Stimulated activated CD4-positive, alpha-beta T cell treated with anti-CD3 and anti-CD28 coated beads, Interleukin-4, amount 100 ng/mL, for 4 hours (primary cell): ENCODE data around the gene SYT11.
"Not testable (repeated sequence)": the region's sequence is repeated elsewhere in the genome, so short reads cannot be mapped to it uniquely, and the experiment has no call there.

Source experiments
- DNase-seq, 2 experiments: peaks; one replicate each; pipeline ENCODE4 v3.0.0-alpha.2; 2020

Gene SYT11, protein sequence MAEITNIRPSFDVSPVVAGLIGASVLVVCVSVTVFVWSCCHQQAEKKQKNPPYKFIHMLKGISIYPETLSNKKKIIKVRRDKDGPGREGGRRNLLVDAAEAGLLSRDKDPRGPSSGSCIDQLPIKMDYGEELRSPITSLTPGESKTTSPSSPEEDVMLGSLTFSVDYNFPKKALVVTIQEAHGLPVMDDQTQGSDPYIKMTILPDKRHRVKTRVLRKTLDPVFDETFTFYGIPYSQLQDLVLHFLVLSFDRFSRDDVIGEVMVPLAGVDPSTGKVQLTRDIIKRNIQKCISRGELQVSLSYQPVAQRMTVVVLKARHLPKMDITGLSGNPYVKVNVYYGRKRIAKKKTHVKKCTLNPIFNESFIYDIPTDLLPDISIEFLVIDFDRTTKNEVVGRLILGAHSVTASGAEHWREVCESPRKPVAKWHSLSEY

DNA sequence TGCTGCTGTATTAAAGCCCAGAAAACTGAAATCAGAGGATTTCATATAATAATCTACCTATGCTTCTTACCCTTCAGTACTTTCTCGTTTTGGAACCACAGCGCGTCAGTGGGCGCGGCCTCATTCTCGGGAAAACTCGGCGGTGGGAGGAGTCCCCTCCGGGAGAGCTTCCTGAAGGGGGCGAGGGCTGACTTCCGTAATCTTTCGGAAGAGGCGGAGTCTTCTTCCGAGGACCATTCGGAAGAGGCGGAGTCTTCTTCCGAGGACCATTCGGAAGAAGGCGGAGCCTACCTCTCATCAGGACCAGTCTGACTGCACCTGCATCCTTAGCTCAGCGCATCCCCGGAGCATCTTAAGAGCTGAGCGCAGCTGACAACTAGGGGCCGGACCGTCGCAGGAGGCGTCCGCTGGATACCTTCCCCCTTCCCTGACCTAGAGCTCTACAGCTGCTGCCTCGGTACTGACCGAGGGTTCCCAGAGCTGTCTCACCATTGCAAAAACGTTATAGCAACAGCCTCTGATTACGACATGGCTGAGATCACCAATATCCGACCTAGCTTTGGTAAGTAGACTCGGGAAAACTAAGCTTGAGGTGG lies at the start of gene SYT11:
Gene SYT11, plus strand, starts transcription at position 334 of the 596 bp plus-strand sequence. Its CDS starts 195 bp downstream, at position 529.
- DNase-seq: peak; percentile 91 to 94

DNA sequence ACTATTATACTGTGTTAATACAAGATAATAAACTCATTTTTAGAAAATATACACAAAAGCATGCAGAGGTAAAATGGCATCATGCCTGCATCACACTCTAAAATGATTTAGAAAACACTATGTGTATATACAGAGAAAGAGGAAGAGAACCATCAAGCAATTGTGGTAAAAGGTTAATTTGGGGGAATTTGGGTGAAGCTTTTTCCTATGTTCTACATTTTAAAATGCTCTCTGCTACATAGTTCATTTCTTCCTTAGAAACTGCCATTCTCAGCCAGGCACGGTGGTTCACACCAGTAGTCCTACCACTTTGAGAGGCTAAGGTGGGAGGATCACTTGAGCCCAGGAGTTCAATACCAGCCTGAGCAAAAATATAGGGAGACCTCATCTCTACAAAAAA lies 46.5 kb upstream of the SYT11 start:
- no peak for DNase-seq

DNA sequence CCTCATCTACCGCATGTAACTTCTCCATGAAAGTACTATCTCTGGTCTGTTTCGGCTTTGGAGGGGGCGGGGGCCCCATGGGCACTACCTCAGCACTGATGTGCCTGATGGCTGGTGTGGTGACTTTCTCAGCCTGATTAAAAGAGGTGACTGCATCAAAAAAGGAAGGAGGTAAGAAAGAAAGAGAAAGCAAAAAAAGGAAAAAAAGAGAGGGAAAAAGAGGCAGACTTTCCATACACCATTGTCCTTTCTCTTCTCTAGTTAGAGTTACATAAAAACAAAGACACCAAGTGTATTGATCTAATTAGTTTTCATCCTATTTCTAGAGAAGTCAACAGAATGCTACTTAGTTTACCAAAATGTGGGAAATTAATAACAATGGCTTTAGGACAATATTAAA lies 45.7 kb upstream of the SYT11 start:
- DNase-seq: no peak

DNA sequence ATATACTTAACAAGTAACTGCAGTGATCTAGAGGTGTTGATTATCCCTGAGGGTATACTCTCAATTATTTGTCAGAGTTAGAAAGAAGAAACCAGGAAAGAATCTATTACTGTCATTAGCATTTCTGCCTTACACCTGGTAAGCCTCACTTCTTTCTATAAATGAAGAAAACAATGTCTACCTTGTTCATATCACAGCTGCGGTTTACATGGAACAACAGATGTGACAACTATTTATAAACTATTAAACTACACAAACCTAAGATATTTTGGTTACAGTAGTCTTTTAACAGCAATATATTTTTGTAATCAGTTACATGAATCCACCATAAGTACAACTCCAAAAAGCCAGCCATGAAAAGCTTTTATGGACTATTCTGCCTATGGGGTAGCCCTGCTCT lies 43.0 kb upstream of the SYT11 start:
- DNase-seq: no peak

DNA sequence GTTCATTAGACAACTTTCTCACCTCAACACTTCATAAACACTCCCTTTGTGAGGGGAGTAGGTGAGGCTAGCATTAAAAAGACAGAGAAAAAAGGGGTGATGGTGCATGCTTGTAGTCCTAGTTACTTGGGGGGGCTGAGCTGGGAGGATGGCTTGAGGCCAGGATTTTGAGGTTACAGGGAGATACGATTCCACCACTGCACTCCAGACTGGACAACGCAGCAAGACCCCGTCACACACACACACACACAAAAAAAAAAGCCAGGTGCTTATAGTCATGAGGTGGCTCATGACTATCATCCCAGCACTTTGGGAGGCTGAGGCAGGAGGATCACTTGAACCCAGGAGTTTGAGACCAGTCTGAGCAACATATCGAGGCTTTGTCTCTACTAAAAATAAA lies 31.9 kb upstream of the SYT11 start:
- no peak for DNase-seq

DNA sequence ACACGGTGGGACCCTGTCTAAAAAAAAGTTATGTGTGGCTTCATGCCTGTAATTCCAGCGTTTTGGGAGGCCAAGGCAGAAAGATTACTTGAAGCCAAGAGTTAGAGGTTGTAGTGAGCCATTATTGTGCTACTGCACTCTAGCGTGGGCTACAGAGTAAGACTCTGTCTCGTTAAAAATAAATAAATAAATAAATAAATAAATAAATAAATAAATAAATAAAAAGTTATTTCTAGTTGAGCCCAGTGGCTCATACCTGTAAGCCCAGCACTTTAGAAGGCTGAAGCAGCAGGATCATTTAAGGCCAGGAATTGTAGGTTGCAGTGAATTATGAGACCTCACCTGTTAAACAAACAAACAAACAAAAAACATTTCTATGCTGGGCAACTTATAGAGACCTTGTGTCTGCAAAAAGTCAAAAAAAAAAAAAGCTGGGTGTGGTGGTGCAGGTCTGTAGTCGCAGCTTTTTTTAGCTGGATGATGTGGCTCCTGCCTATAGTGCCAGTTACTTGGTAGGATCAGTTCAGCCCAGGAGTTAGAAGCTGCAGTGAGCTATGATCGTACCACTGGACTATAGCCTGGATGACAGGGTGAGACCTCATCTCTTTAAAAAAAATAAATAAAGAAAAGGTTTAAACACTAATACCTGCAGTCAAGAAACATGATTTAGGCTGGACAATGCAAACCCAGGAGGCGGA lies 27.9 kb upstream of the SYT11 start:
- no peak for DNase-seq

DNA sequence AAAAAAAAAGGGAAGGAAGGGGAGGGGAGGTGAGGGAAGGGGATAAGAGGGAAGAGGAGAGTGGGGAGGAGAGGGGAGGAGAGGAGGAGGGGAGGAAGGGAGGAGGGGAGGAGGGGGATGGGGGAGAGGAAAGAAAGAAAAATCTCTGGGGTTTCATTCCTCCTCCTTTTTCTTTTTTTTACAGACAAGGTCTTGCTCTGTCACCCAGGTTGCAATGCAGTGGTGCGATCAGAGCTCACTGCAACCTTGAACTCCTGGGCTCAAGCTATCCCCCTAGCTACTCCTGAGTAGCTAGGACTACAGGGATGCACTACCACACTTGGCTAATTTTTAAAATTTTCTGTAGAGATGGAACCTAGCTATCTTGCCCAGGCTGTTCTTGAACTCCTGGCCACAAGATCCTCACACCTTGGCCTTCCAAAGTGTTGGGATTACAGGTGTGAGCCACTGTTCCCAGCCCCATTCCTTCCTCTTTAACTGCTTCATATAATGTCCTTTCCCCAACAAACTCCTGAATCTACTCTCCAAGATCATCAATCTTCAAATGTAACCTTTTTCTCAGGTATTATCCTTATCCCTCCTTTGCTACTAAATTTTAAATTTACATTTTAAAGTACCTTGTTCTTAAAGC lies 25.6 kb upstream of the SYT11 start:
- no peak for DNase-seq

DNA sequence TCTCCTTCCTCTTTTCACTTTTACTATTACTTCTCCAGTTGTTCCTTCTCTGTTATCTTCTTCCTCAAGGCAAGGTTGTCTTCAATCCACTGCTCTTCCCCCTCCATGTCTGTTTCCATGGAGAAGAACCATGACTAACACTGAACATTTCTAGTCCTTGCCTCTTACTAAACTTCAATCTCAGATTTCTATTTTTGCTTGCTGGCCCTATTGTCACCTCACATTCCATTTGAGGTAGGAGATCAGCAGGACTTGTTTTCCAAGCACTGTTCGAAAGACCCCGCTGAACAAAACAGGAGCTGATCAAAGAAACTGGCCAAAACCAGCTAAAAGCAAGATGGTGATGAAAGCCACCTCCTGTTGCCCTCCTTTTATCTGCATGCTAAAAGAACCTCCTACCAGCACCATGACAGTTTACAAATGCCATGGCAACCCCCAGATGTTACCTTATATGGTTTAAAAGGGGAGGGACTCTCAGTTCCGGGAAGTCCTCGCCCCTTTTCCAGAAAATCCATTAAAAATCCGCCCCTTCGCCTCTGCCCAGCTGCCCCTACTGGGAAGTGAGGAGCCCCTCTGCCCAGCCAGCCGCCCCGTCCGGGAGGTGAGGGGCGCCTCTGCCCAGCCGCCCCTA lies 25.0 kb upstream of the SYT11 start:
- DNase-seq: no peak

DNA sequence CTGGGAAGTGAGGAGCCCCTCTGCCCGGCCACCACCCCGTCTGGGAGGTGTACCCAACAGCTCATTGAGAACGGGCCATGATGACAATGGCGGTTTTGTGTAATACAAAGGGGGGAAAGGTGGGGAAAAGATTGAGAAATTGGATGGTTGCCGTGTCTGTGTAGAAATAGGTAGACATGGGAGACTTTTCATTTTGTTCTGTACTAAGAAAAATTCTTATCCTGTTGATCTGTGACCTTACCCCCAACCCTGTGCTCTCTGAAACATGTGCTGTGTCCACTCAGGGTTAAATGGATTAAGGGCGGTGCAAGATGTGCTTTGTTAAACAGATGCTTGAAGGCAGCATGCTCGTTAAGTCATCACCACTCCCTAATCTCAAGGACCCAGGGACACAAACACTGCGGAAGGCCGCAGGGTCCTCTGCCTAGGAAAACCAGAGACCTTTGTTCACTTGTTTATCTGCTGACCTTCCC lies 24.4 kb upstream of the SYT11 start:
- not testable (repeated sequence) for DNase-seq

DNA sequence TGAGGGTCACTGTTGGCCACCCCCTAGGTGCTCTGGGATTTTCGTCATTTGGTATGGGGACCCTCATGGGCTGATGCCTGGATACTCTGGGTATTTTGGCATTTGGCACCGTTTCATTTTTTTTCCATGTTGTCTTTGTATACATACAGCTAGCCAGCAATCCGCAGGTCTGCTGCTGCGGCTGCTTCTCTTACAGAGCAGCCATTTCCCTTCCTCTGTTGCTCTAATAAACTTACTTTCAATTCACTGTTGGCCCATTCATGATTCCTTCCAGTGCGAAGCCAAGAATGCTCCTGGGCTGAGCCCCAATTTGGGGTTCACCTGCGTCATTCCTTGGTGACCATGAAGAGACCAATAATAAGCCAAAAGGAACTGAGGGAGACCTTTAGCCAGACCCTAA lies 23.8 kb upstream of the SYT11 start:
- no peak for DNase-seq

DNA sequence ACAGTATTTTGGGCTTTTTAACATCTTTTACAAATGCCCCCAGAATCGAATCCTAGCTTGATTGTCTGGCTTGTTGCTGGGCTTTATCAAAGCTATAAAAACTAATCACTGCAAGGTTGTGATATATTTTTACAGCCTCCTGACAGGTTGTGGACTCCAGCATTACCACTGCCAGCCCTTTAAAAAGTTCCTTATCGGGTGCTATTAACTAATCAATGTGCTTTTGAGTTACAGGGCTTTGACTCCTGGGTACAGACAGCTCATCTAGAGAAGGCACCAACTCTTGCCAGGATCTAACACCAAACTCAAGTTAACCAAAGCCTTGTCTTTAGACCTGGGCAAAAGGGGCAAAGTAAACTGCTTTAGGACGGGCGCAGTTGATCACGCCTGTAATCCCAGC lies 19.0 kb upstream of the SYT11 start:
- DNase-seq: no peak

DNA sequence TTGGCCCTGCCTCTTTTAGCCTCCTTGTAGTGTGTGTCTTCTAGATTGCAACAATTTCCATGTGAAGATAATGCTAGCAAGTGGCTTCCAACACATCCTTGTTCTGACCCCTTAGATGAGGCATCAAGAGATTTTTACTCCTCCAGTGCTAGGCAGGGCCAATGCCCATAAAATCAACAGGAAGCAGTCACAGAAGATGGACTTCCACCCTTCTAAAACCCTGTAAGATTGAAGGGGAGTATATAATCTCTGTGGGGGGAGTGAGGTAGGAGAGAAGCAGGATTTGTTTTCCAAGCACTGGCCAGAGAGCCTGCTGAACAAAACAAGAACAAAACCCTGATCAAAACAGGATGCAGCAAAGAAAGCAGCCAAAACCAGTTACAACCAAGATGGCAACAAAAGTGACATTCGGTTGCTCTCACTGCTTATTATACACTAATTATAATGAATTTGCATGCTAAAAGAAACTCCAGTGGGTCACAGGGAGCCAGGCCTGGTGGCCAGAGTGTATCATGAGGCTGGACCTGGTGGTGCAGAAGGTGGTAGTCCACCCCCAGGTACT lies 14.4 kb upstream of the SYT11 start:
- no peak for DNase-seq

DNA sequence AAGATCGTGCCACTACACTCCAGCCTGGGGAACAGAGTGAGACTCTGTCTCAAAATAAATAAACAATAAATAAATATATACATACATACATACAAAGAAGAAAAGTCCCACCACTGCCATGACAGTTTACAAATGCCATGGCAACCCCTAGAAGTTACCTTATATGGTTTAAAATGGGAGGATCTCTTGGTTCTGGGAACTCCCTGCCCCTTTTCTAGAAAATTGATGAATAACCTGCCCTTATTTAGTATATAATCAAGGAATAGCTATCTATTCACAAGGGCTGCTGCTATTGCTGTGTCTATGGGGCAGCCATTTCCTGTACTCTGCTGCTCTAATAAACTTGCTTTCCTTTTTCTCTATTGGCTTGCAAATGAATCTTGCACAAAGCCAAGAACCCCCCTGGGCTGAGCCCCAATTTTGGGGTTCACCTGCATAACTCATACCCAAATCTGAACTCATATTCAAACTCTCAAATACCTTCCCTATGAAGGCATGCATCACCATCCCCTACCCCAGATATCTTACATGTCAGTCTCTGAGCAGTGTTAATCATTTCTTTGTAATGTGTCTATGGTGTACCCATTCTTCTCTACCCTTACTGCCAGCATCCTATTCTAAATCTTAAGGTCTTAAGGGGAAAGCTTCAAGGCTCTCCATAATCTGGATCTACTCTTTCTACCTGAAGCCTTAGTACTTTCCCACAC lies 11.4 kb upstream of the SYT11 start:
- no peak for DNase-seq

DNA sequence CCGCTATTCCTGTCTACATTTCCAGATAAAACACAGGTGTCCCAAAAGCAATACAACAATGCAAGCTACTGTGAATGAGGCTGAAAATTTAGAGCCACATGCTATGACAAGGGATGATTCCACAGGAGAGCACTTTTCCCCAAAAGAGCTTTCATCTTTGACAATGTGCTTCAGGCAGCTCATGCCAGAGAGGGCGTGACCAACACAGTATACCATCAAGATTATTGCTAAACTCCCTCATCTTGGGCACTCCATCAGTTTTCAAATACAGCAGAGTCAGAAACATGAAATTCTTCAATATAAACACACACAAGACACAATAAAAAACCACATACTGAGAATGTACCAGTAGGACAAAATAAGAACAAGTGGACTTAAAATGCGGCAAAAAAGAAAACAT lies 9.0 kb upstream of the SYT11 start:
- DNase-seq: no peak

DNA sequence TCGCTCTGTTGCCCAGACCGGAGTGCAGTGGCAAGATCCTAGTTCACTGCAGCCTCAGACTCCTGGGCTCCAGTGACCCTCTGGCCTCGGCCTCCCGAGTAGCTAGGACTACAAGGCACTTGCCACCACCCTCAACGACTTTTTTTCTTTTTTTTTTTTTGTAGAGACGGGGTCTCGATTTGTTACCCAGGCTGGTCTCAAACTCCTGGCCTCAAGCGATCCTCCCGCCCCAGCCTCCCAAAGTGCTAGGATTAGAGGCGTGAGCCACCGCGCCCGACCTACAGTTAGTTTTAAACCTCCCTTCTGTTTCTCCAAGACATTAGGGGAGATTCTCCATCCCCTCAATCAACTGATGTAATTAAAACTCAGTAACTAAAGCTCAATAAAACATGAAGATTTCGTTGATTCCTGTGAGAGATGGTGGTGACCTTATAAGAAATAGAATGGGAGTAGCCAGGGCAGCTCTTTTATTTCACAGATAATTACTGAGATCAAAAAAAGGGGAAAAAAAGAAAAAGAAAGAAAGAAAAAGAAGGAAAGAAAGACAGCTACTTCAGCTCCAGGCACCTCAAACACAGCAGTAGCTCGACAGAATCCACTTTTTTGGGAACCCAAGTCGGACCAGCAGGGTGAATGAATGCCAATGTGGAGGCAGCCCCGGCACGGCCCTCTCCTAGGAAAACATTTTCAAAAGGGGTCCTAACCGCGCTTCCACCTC lies 3.0 kb upstream of the SYT11 start:
- no peak for DNase-seq

DNA sequence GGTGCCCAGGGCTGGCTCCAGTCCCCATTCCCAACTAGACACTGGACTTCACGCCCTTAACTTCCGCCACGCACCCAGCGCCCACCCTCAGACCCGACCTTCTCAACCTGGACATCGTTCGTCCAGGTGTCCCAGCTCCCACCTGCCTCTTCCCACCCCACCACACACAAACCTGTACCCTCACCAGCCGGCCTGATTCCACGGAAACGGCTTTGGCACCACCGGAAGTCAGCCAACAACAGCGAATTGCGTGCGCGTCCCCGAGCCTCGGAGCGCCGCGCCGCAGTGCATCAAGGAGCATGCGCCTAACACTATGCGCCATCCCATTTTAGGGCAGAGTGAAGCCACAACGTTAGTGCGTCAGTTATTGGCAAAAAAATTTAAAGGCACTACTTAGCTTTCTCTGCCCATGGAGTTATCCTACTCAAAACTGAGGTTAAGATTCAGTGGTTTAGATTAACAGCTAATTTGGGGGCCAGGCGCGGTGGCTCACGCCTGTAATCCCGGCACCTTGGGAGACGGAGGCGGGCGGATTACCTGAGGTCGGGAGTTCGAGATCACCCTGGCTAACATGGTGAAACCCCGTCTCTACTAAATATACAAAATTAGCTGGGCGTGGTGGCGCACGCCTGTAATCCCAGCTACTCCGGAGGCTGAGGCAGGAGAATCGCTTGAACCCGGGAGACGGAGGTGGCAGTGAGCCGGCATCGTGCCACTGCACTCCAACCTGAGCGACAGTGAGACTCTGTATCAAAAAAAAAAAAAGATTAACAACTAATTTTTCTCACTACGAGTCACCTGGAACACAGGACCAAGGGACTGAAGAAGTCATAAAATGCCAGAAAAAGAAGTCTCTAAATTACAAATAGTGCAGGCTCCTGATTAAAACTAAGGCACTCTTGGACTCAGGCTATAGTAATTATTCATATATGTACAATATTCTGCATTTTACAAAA lies 2.1 kb upstream of the SYT11 start, which contains the start of gene GON4L:
Gene GON4L, minus strand, starts transcription at position 240 of the 956 bp plus-strand sequence. CDS start 3,434 bp downstream, outside the sequence.
- DNase-seq: peak; percentile 78 to 88

DNA sequence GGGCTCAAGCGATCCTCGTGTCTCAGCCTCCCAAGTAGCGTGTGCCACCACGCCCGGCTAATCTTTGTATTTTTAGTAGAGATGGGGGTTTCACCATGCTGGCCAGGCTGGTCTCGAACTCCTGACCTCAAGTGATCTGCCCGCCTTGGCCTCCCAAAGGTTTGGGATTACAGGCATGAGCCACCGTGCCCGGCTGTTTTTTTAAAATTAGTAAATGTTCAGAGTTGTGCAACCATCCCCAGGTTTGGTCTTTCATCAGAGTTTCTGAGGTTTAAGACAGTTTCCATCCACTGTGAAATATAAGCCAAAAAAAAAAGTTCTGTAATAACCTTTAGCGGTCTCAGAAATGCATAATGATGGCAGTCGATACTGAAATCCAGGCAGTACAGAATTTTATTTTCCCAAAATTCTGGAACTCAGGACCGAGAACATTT lies 550 bp upstream of the SYT11 start:
- DNase-seq: peak in 1 of 2 experiments; percentile 6

DNA sequence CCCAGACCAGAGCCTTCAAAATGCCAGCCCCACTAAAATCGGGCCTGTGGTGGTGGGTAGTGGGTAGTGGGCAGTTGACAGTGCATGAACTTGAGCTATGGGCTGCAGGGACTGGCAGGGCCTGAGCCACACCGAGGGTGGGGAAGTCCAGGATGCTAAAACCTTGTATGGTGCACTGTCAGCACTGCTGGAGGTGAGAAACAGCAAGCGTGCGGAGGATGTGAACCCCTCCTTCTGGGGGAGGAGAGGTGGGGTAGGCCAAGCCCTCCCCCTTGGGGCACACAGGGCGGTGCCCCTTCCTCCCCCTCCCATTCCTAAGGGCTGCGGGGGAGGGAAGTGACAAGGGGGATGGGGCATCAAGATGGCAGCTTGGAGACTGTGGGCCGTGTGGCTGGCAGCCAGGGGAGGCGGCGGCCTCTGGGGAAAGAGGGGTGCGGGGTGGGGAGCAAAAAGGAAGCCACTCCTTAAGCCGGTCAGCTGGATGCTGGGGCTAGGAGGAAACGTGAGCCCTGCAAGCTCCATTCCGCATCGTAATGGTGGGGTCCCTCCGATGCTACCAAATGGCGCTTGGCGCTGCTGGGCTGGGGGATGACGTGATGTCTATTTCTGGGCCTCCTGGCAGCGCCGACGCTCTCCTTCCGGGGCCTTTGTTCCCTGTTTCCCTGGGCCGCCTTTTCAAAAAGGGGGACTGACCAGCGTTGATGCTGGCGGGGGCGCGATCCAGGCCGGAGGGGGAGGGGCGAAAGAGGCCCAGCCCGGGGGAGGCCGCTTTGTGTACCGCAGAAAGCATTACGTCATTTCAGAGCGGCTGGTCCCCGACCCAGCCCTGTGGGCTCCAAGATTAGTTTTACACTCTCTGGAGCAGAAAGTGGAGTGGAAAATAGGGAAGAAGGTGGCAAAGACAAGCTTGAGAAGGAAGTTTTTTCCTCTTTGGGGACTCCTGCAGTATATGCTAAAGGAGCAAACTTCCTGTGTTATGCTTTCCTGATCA lies 809 bp downstream of the SYT11 start:
- peak; percentile 36 to 41 for DNase-seq
